NT2/D1 (cell line): ENCODE data around the gene GID4.

Experiments used
- SUZ12 ChIP-seq: IDR thresholded peaks from 2 replicates; pipeline ENCODE4 v1.6.1; 2011; ENCODE audit not compliant: insufficient read length, insufficient read depth; ENCODE audit errors: extremely low read depth
- YY1 ChIP-seq: IDR thresholded peaks from 2 replicates; pipeline ENCODE4 v1.6.1; 2011; ENCODE audit not compliant: insufficient read length, insufficient read depth
- ZNF274 ChIP-seq: IDR thresholded peaks from 2 replicates; pipeline ENCODE4 v1.6.1; 2011; ENCODE audit warnings: mild to moderate bottlenecking, low read depth, low read length

- TF ChIP-seq YY1 (no peak), ZNF274 (no peak), SUZ12 (no peak)
Observed at GRCh38 chr17:18079543-18079942, 40.3 kb downstream of the GID4 start.
